Measurements from ENCODE around the gene PPIL6.
"Not testable (repeated sequence)": the region's sequence is repeated elsewhere in the genome, so short reads cannot be mapped to it uniquely, and the experiment has no call there.

Gene PPIL6

DNA sequence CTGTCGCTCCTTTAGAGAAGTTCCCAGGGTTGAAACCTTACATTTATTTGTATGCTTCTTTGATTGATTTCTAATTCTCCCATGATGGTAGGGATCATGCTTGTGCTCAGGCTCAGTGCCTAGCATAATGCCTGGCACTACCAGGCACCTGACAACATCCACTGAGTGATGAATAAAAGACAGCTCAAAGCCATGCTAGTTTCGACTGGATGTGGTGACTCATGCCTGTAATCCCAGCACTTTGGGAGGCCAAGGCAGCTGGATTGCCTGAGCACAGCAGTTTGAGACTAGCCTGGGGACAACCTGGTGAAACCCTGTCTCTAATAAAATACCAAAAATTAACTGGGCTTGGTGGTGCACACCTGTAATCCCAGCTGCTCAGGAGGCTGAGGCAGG is 46.5 kb downstream of the PPIL6 start:
- no peak for DNase-seq

DNA sequence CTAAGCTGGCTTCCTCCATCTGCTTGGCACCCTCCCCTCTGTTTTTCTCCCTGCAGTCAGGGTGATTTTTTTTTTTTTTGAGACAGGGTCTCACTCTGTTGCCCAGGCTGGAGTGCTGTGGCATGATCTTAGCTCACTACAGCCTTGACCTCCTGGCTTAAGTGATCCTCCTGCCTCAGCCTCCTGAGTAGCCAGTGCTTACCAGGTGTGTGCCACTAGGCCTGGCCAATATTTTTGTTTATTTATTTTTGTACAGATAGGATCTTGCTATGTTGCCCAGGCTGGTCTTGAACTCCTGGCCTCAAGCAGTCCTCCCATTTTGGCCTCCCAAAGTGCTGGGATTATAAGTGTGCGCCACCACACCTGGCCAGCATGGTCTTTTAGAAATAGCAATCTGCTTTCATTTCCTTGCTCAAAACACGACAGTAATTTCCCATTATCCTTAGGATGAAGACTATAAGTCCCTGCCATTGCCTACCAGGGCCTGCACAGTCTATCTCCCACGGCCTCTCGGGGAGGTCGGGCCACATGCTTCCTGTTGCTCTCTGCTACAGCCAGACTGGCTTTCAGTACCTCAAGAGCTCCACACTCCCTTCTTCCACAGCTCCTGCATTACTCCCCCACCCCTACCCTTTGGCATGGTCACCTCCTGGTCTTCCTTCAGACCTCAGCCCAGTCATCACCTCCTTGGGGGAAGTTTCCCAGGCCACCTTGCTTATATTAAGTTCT is 47.1 kb downstream of the PPIL6 start:
- no peak for DNase-seq

DNA sequence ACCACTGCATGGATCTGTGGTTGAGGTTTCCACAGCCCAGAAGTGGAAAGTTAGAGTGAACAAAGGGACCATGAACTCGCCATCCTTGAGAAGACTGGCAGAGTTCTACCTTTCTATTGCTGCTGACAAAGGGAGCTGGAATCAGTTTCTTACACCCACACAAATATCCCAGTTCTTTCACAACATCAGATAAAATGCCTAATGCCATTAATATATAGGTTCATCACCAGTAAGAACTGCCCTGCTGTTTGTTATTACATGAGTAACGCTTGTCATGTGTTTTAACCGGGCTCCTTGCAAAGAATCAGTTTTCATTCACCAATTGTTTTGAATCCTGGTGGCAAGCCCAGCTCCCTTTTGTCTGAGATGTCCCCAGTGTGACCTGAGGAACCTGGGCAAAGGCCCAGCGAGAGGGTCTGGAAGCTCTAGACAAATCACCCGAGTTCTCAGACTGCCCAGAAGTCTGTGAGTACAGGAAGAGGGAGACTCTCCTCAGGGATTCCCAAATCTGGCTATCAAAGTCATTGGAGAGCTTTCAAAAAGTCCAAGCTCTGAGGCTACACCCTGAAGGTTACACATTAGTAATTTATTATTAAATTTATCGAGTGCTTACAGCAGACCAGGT is 50.7 kb downstream of the PPIL6 start:
- DNase-seq: no peak

DNA sequence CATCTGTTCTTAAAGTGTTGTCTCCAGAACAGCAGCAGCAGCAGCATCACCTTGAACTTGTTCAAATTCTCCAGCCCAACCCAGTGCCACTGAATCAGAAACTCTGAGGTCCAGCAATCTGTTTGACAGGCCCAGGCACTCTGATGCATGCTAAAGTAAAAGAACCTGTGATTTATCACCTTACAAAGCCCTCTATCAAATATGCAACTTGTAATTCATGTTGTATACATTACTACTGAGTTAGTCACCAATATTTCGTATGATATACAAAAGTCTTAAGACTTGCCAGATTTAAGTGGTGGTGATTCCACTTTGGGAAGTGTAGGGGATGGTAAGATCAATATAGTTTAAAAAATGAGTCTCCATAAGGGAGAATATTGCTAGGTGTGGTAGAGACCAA is 52.2 kb downstream of the PPIL6 start:
- no peak for DNase-seq

DNA sequence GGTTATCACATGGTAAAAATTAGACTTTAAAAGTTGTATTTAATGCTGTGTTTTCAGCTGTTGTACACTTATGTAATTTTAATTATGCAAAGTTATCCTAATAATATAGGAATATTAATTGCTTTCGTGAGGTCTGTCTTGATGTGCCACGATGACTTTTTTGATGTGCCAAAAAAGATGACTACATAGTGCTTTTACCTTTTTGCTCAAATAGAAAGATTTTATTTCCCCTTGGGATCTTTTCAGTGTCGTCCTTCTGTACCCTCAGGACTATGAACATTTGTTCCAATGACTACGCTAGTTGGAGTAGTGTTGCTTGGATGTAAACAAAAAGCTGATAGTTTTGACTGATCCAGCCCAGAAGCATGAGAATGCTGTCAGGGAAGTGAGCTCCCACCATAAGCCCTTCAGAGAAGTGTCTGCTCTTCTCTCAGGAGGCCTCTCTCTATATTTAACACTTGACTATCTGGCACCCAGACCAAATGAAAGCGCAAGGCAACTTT is 56.9 kb downstream of the PPIL6 start:
- no peak for DNase-seq

DNA sequence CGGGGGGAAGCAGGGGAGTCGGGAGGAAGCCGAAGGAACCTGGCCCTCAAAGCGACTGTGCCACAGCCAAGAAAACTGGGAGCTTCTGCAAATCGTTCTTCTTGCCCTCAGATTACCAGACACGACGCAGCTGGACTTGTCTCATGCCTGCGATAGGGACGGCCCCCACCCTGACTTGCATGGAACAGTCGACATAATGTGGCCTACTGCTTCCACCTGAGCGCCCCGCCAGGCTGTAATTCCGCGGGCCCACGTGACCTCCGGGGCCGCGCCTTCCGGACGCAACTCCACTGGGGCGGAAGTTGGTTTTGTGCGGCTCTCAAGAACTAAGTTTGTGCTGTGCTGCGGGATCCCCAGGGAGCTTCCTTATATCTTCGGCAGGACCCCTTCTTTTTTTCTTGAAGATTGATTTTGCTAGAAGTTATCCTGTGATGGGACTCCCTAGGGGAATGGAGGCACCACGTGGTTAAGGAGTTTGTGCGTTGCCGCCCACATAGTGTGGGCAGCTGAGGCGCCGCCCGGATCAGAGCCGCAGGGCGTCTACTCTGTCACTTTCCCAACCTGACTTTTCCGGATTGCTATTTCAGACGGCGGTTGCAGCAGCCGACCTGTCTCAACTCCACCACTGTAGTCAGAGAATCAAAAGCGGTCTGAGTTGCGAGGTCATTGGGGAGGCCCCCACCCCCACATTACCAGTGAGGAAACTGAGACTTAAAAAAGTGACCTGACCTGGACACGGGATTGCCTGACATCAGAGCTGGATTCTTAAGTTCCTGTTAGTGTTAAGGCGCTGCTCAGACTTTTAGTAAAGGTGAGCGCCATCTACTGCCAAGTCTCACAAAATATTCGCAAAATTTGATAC is 57.6 kb downstream of the PPIL6 start:
- peak; percentile 84 to 97 (median 89) for DNase-seq

DNA sequence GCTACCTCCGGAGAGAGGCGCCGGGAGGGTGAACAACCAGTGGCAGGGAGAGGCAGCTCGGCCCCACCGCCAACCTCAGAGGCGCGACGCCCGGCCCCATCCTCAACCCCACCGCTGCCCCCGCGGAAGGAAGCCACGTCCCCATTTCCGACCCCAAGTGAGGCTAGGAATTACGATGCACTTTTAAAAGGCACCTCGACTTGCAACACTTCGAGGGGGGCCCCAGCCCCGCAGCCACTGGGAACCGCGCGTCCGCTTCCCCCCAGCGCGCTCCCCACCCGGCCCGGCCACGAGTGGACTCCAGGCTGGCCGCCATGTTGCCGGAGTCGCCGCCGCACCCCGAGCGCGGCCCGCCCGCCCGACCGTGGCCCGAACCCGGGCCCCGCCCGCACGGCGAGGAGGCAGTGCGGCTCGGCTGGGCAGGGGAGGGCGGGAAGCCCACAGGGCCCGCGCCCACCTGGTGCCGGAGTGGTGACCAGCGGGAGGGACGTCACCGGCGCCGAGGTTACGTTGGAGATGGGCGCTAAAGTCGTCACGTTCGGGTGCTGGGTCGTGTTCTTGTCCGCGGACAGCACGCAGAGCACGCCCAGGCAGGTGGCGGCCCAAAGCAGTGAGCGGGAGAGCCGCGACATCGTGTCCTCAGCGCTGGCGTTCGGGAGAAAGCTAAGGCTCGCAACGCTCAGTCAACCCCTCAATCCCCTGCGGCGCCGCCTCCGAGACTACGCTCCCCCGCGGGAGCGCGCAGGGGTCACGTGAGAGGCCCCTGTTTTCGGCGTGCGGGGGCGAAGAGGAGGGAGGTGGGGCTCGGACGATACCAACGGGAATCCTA is 58.5 kb downstream of the PPIL6 start, which contains the start of gene CD164:
Gene CD164 (minus strand): TSS at position 721 of the 829 bp plus-strand sequence. CDS start 89 bp downstream, at position 632.
- peak; percentile 89 to 96 (median 92) for DNase-seq

DNA sequence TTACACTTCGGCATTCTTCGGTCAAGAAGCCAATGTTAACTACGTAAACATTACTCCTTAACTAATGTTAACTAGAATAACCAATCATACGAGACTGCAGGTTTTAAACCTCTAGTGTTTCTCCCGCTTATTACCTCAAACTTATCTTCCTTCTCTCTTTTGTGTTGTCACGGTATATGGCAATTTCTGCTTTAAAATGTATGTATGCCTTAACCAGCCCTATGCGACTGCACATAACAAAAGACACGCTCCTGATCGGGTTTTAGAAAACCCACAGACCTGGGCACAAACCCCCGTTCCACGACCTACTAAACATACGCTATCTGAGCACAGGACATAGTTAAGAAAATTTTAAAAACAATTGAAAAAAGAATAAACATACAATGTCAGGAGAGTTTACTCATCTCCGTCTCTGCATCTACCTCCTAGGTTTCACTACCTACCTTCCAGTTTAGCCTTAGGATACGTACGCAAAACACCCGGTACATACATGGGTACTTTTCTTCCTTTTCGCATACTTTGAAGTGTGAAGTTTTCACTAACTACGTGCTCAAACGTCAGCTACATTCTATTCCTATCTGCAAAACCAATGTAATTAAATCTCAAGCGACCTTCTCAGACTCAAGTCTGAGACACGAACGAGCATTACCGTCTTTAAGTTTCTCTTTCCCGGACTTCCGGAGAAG is 59.2 kb downstream of the PPIL6 start:
- peak in 1 of 5 donors; percentile 2 for DNase-seq

DNA sequence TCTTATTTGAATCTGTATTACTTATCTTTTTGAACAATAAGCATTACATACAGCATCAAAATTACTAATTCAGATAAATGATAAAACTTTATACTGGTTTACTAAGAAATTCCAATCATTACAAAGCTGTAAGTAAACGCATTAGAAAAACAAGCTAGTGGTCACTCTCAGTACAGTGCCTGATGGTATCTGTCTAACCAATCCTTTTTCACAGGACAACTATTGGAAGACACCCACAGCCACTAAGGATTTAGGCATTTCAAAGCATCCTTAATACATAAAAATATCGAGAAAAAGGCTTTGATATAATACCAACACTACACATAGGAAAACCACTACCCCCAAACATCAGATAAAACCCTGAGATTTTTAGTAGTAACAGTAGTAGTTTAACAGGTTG is 60.7 kb downstream of the PPIL6 start:
- no peak for DNase-seq

DNA sequence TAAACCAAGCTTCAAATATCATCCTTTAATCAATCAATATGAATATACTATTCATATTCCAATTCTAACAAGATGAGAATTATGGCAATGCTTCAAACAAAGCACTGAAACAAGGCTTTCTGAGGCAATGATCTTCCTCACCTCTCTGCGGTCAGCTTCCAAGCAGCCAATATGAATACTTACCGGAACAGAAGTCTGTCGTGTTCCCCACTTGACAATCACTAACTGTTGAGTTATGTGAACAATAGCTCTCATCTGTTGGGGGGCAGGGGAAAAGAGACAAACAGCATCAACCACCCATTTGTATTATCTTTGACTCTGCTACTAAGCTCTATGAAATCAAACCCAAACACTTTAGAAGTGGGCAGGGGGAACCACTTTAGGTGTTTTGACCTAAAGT is 62.7 kb downstream of the PPIL6 start:
- DNase-seq: no peak

DNA sequence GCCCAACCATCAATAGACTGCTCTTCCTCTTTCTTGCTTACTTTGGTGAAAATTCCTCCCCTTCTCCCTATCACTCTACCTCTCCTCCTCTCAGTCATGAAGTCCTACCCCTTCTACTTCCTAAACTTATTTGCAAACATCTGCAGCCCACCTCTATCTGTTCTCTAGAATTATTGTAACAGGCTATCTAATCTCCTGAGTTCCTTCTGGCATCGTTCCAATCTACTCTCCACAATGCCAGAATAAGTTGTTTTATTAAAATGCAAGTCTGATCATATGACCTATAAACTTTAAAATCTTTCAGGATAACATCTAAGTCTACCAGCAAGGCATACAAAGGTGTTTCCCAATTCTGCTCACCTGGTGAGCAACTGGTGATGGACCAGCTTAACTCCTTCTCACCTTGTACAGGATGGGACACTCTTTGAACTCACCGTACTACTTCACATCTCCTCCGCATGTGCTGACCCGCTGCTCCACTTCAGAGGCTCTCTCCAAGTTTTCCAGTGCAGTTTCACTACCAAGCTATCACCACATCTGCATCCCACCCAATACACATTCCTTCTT is 66.0 kb downstream of the PPIL6 start:
- no peak for DNase-seq

DNA sequence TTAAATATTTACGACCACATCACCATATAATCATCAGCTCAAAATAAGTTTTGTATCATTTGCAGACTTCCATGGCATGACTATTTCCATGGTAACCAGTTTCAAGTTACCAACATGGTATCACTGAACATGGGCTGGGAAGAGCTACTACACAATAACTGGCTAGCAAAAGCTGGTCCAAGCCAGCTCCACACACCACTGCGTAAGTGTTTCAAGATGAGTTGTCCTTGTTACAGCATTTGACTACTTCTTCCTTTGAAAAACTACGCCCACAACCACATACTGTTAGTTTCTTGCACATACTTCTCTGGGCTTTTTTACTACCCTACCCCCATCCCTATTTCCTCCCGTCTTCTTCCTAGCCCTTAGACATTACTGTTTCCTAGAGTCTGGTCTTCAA is 66.7 kb downstream of the PPIL6 start:
- DNase-seq: peak in 1 of 5 donors; percentile 88

DNA sequence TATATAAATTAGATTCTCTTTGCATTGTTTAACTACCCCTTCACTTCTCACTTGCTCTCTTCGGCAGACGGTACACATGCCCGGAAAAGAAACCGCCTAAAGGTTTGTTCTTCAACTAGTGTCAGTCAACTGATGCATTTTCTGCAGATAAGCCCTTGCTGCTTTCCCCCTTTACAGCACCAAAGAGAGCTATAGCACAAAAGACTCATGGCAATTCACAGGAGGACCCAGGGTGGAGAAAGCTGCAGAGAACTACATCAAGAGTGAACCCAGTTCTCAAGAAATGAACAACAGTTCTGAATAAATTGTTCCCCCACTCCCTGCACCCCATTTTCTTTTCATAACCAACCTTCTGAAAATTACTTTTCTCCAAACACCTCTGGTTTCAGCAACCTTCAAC is 67.1 kb downstream of the PPIL6 start:
- DNase-seq: no peak

DNA sequence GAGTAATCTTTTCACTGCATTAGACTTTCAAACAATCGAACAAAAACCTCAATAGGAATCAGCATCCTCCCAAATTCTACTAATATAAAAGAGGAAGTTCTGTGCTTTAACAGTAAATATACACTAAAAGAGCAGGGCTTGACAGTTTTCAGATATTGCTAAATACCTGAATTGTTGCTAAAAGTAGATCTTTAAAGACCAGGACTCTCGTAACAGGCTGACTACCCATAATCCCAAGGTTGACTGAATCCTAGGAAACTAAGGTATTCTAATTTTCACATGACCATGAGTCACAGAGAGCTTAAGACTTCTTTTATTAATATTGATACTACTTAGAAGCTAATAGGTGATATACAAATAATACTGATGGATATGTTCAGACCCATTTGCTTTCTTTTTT is 68.3 kb downstream of the PPIL6 start:
- no peak for DNase-seq

DNA sequence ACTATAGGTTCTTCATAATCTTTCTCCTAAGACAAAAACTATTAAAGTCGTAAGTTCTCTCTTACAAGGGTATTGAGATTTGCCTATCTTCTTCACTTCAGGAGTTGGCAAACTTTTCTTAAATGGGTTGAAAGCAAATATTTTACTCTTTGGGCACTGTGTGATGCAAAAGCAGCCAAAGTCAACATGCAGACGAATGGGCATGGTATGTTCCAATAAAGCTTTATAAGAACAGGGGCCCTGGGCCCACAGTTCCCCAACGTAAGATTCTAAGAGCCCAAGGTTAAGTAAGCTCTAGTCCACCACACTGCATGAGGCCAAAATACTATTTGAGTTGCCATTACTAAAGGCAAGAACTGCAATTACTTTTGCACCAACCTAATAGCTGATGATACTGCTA is 69.6 kb downstream of the PPIL6 start:
- DNase-seq: no peak

DNA sequence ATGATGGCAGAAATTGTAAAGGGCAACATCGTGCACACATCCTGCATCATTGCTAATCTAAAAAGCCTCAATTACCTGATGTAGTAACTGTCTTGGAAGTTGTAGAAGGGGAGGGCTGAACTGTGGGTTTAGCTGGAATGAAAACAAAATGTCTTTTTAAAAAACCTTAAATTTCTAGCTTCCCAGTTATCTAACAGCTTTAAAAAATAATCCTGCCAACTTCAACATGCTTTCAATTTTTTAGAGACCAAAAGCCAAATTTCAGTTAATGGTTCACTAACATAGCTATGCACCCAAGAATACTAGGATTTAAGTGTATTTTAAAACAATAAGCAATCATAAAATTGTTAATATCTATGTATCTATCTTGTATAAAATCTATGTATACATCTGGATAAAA is 70.1 kb downstream of the PPIL6 start:
- DNase-seq: no peak

DNA sequence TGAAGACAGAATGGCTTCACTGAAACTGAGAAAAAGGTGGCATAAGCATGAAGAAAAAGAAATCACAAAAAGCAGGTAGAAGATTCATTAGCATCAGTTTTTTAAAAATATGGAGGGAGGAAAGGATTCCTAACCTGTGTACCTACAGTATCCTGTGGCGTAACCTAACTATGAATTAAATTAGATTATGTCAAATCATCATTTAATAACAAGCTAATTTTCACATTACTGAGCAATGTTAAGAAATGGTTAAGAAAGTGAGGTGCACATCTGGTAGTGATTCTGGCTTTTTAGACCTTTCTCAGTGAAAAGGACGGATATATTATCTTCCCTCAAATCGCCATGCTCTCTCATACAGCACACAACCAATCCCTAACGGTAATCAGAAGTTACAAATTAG is 70.7 kb downstream of the PPIL6 start:
- DNase-seq: no peak

DNA sequence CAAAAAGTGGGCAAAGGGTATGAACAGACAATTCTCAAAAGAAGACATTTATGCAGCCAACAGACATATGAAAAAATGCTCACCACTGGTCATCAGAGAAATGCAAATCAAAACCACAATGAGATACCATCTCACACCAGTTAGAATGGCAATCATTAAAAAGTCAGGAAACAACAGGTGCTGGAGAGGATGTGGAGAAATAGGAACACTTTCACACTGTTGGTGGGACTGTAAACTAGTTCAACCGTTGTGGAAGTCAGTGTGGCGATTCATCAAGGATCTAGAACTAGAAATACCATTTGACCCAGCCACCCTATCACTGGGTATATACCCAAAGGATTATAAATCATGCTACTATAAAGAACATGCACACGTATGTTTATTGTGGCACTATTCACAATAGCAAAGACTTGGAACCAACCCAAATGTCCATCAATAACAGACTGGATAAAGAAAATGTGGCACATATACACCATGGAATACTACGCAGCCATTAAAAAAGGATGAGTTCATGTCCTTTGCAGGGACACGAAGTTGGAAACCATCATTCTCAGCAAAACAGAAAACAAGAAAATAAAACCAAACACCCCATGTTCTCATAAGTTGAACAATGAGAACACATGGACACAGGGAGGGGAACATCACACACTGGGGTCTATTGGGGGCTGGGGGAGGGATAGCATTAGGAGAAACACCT is 75.9 kb downstream of the PPIL6 start:
- DNase-seq: not testable (repeated sequence)

DNA sequence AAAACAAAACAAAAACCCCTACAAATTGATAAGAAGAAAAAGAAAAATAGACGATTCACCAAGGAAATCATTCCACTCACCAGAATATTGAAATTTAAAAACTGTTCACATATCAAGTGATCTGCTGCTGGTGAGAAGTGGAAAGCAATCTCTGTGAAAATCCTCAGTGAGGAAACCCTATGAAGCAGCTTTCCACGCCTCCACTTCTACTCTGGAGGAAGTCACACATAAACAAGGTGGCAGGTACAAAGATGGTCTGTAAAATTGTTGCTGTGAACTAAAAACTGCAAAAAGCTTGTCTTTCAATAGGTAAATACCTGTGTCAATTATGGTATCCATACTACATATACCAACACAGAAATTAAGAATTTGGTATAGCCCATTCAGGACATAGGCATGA is 76.7 kb downstream of the PPIL6 start:
- DNase-seq: no peak

DNA sequence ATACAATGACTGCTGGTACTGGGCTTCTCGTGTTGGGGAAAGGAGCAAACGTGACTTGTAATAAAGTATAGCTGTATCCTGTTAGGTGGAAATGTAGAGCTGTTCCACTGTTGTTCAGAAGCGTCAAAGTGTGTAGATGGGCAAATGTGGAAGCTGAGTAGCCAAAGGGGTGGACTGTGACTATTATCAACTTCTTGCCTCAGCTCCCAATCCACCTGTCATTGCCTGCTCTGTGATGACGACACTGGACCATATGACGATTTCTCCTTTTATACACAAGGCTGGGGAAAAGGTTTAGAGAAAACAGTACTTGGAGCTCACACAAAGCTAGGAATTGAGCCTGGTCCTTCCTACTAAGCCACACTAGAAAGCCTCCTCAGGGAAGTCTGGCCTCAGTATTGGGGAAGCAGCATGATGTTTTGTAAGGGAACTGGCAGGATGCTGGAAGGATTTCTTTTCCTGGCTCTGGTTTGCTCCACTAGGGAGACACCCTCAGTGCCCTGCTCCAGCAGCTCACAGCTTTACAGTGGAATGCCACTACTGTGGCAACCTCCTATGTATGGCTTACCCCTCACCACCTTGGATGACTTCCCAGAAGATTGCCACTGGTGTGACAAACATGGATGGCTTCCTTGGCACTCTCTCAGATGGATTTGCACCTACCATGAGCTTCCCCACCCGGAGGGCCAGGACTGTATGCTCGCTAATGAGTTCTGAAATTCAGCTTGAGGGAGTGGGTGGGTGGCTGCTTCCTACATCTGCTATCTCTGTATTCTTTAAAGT is 78.1 kb downstream of the PPIL6 start:
- DNase-seq: no peak
